CD4-positive, alpha-beta T cell treated with Interleukin-21 for 1 hour (primary cell): ENCODE data around the gene C1QL1.

Experiments used
- DNase-seq: peaks from one replicate; pipeline ENCODE4 v3.0.0-alpha.2; 2020

C1QL1 gene

DNA sequence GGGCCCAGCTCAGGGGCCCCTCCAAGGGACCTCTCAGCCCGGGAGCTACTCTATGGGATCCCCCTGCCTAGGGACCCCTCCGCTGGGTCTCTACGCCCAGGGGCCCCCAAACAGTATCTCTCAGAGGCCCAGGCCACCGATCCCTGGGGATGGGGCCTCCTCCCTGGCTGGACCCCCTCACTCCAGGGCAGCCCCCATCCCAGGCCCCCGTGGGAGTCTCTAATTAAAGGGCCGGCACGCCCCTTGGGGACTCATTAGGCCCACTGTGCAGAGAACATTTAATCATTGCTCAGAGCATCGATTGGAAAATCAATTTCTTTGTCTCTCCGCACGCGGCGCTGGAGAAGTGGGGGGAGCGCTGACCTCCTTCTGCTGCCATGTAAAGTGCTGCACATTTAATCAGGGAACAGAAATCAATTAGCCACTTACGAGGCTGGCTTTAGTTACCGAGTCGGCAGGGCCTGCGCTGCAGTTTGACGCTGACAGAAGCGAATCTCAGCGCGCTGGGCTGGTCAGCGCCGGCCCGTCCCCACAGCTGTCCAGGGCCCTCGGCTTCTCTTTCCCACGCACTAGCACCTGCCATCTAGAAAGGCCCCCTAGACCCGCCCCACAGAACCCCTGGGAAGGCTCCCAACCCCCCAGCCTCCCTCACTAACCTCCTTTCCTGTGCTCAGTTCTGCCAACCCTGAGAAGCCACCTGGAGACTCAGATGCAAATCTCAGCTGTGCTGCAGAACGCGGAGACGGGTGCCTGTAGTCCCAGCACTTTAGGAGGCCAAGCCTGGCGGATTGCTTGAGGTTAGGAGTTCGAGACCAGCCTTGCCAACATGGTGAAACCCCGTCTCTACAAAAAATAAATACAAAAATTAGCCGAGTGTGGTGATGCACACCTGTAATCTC is 20.2 kb upstream of the C1QL1 start:
- no peak for DNase-seq

DNA sequence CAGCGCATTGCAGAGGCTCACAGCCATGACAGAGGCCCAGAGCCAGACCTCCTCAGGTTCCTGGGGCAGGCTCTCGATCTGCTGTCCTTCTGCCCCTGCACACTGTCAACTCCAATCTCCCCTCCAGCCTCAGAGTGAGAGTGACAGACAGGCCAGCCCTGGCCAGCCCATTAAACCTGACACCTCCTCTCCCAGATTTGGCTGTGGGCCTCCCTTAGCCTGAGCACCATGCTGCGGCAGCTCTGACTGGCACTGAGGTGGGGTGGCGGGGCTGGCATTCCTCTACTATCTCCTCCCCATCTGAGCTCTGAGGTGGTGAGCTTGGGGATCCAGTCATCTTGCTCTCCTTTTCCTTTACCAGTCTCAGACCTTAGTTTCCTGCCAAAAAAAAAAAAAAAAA is 15.5 kb upstream of the C1QL1 start:
- DNase-seq: no peak

DNA sequence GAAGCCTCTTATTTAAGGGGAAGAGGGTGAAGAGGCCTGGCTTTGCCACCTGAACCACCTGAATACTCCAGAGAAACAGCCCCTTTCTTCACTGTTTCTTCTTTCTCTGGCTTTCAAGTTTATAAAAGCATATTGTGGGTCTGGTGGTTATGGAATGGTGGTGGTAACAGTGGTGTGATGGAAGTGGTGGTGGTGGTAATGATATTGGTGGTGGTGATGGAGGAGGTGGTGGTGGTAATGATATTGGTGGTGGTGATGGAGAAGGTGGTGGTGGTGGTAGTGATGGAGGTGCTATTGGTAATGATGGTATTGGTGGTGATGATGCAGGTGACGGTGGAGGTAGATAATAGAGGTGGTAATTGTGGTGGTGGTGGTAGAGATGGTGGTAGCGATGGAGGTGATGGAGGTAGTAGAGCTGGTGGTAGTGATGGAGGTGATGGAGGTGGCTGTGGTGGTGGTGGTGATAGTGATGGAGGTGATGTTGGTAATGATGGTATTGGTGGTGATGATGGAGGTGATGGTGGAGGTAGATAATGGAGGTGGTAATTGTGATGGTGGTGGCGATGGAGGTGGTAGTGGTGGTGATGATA is 14.1 kb upstream of the C1QL1 start:
- no peak for DNase-seq

DNA sequence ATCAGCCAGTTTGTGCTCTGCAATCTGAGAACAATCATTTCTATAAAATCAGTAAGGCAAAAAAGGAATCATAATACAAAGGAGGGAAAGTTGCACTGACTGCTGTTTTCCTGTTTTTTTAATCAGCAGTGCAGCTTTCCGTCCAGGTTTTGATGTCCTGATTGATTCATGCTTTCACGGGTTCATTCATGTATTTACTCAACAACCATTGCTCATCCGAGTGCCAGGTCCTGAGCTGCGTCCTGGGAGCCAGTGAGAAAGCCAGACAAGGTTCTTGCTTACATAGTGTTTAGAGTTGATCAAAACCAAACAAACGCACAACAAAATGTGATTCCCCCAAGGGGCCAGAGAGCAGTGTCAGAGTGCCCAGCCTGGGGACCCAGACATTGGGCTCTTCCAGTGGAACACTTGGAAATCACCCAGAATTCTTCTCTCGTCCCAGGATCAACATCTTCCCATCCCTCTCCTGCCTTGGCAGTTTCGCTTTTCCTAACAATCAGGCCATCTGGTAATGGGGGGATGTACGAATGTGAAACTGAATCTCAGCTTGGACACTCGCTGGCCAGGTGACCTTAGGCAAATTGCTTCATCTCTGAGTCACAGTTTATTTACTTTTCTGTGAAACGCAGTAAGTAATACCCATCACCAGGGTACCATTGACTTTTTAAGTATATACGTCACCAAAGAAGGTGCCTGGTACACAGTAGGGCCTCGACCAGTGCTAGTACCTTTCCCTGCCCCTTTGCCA is 13.3 kb upstream of the C1QL1 start:
- DNase-seq: no peak

DNA sequence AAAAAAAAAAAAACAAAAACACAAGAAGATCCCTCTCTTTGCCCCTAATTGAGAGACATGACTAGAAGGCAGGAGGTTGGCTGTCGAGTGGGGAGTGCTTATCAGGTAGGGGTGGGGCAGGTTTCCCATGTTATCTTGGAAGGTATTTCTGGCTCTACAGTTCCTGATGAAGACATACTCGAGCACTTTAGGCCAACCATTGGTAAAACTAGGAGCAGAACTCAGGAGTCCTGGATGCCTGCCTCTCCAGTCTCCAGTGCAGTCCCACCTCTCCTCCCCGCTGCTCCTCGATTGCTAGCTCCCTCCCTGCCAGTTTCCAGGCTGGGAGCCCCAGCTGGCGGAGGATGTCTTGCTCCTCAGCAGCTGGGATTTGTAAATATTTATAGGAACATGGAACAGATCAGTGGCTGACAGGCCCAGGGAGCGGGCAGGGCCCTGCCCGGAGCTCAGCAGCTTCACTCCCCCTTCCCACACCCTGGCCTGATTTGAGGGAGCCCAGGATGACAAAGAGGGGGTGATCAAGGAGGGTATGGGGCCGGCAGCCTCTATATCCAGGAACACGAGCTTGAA is 11.4 kb upstream of the C1QL1 start:
- no peak for DNase-seq

DNA sequence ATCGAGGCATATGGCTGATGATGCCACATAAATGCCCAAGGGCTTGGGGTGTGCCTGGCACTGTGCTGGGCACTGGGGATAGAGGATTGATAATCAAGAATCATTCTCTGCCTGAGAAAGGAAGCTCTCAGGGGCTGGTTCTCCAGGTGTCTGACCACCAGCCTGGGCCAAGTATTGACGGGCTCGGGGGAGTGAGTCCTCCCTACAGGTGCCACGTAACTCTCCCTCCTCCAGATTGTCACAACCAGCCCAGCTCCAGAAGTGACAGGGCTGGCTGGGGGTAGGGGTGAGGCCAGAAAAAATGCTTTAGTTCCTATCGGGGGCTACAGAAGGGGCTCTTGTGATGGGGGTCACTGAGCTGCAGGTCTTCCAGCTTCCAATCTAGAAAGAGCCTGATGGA is 10.7 kb upstream of the C1QL1 start:
- no peak for DNase-seq

DNA sequence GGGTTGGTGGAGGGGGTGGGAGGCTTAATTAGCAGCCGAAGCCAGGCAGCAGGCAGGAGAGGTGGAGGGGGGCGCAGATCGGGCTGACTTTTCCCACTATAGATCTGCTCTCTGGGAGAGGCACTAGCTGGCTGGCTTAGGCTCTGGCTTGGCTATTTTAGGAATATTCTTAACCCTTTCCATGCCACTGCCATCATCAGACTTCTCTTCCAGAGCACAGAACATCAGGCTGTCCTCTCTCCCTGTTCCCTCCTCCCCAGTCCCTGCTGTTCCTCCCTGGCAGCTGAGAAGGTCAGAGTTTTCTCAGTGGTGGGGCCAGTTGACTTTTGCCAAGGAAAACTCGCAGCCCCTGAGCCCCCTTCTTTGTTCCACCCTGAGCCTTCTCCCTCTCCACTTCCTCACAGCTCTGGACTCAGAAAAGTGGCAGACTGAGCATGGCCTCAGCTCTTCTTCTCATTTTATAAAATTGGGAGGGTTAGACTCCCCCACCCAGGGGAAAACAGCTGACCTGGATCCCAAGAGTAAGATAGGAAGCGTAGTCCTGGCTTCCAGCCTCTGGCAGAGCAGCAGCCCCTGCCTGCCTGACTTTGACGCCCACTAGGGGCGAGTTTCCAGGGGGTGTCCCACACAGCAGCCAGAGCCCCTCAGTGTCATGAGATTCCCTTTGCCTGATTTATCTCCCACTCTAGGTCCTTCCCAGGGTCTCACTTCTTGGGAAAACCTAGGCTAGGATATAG is 9.9 kb upstream of the C1QL1 start:
- no peak for DNase-seq

DNA sequence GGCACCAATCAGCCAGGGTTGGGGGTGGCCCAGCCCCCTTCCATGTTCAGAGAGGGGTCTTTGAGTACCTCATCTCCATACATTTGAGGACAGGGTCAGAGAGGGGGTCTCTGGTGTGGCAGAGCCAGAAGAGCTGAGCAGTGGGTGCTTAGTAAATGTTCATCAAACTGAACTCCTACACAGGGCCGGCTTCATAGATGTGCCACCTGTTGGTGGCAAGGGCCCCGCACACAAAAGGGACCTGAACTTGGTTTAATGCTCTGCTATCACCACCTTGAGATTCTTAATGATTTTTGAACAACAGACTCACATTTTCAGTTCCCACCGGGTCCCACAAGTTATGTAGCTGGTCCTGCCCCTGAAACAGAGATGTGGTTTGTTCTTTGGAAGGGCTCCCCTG is 9.0 kb upstream of the C1QL1 start:
- DNase-seq: no peak

DNA sequence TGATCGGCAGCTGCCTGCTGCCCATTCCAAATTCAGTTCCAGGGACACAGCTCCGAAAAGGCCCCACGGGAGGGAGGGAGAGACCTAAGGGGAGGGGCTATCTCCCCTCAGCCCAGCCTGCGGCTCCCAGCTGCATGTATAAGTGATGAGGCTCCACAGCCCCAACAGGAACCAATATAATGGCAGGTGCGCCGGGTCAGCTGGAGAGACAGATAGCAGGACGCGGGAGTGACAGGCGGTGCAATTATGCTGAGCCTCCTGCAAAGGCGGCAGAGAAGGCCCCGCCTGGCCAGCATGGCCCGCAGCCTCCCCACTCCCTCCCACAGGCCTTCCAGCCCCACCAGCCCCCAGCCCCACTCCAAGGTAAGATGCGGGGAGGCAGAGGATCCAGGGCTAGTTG is 8.1 kb upstream of the C1QL1 start:
- no peak for DNase-seq

DNA sequence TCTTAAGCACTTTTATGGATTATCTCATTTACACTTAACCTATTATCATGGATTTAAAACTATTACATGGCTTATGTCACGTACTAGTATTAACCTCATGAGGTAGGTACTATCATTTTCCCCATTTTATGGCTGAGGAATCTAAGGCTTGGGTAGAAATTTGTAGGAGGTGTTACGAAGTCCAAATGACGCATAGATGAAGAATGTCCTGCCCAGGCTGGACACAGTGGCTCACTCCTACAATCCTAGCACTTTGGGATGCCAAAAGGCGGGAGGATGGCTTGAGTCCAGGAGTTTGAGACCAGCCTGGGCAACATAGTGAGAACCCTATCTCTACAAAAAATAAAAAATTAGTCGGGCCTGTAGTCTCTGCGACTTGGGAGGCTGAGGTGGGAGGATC is 4.8 kb upstream of the C1QL1 start:
- no peak for DNase-seq

DNA sequence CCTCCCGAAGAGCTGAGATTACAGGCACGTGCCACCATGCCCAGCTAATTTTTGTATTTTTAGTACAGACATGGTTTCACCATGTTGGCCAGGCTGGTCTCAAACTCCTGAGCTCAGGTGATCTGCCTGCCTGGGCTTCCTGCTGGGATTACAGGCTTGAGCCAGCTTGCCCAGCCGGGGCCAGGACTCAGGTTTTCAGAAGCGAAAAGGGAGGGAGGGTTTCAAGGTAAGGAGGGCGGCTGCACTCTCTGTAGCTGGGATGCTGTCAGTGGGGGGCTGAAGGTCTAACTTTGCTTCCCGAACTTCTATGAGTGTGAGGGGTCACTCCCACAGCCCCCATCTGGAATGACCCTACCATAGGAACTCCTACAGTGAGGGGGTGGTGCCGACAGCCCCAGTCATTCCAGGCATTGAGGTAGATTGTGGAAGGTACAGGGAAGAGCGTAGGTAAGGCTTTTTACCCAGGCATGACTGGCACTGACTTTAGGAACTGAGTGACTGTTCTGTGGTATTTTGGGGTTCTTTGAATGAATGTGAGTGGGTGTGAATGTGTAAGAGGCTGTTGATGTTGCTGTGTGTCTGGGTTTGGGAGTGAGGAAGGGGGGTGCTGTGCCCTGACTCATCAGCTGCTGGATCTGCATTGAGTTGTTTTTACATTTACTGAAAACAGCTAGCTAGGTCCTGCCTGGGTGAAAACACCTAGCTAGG is 3.8 kb upstream of the C1QL1 start:
- no peak for DNase-seq

DNA sequence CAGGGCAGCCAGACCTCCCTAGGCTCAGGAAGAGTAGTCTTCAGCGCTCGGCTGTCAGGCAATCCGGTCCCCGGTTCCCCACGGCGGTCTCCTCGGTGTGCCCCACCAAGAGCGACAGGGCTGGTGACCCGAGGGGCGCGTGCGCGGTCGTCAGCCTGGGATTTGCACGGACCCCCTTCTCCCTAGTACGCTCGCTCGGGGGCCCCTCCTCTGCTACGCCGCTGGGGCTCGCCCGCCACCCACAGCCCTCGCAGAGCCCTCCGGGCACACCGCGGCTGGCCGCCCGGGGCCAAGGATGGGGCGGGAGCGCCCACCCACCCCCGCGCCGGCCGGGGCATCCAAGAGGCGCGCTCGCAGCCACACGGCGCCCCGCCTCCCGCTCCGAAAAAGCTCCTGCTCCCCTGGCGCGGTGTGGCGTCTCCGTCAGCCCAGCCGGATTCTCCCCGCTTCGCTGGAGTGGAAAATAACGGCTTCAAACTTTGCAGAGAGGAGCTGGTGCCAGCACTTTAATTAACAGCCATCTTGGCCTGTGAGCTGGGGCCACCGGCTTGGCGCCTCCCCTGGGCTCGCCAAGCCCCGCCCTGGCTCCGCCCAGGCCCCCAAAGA is 2.1 kb upstream of the C1QL1 start:
- no peak for DNase-seq

DNA sequence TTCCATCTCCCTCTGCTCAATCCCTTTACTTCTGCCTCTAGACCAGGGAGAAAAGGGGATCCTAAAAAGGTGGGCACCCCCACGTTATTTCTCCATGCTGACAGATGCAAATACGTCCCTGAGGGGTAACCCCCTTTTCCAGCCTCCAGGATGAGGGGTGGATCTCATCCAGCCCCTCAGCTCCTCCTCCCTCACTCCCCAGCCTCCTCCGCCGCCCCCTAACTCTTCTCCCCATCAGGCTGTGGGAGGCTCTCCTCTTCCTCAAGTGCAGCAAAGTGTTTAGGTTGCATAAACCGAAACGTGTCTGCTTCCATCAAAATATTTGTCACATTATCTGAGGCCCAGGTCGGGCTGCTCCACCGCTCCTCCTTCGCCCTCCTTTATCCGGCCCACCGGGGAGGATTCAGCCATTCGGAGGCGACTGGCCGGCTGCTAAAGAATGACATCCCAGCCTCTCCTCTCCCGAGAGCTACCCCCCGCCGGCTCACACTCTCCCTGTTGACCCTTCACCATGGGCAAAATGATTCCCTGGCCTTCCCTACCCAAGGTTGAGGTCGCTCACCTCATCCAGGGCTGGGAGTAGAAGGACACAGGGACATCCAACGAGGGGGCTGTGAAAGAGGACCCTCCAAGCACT is 1.2 kb upstream of the C1QL1 start:
- DNase-seq: no peak

DNA sequence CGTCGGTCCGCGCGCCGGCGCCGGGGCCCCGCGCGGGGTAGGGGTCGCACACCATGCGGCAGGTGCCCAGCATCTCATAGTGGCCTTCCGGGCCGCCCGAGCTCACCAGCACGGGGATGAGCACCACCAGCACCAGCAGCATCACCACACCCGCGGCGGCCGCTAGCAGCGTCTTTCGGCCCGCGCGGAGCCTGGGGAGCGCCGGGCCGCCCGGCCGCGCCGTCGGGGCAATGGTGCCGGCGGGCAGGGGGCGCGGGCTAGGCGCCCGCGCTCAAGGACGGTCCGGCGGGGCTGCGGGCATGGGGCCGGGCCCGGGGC is 237 bp downstream of the C1QL1 start:
- DNase-seq: no peak

DNA sequence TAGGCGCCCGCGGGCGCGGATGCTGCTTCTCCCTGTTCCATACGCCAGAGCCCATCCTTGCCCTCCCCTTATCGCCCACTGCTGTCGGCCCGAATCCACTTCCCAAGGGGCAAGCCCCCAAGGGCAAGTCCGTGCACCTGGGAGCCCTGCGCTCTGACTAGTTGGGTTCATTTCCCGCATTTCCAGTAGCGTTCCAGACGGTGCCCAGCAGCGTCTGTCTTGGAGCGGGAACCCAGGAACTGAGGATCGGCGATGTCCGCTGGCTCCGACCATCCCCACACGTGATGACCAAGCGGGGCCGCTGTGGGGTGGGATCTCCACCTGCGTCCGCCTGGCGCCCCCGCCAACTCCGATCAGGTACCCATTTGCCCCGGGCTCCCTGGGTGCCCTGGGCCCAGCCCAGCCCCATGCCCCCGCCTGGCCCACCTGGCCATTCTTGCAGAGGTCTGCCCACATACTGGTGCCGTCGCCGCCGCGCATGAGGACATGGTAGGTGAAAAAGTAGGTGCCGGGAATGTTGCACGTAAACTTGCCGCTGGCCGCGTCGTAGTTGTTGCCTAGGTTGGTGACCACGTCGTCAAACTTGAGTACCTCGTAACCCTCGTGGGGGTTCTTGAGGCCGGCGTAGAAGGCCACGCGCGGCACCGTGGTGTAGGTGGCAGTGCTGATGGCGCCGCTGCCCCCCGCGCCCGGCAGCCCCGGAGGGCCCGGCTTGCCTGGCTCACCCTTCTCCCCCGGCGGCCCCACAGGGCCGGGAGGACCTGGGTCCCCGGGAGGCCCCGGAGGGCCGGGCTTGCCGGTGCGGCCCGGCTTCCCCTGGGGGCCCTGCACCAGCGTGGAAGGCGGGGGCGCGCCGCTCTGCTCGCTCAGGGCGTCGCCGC is 837 bp downstream of the C1QL1 start:
- no peak for DNase-seq

DNA sequence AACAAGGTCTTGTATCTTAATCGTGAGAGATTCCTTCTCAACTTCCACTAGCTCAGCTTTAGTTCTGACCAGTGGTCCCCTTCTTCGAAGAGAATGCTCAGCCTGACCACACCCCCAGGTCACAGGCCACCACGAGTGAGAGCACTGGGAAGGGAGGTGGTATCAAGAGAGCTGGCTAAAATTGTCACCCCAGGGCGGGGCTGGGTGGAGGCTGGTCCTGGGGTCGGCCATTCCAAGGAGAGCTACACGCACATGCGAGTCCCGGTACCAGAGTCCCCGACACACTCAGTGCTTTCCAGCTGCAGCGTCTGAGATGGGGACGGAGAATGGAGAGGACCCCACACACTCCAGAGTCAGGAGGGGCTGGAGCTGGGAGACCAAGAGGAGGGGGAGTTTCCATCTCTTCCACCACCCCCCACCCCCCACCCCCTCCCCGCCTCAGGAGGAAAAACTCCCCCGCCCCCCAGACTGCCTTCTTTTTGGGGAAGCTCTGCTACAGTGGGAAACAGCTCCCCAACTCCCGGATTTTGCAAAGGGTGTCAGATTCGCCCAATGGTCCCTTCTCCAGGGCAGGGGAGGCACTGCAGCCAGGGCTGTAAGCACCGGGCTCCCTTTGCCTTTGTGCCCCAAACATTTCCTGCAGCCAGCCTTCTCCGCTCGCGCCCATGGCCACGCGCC is 1.6 kb downstream of the C1QL1 start:
- DNase-seq: no peak

DNA sequence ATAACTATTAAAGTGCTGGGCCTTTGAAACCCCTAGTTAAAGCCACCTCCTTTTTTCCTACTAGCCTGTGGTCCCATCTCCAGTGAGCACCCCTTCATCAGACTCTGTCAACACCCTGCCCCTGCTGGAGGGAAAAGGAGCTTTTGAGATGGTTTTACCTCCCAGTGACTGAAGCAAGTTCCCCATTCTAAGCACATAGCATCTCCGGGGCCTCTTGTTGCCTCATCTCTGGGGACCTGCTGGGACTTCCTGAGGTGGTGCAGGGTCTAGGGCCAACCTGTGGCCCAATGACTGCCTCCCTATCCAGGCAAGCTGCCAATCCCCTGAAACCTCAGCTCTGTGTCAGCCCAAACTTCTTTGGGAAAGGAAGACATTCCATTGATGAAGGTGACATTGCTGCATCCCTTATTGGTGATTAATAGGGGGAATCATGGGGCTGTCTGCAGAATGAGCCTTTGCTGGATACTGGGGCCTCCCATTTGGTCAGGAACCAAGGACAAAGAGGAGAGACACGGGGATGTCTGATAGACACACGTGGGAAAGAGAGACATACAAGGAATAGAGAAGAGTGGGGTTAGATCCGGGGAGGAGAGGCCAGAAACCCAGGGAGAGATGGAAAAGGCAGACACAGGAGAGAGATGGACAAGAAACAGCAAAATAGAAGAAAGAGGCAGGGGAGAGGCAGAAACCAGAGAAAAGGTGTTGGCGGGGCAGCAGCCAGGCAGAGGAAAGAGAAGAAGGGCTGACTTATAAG is 2.4 kb downstream of the C1QL1 start:
- no peak for DNase-seq

DNA sequence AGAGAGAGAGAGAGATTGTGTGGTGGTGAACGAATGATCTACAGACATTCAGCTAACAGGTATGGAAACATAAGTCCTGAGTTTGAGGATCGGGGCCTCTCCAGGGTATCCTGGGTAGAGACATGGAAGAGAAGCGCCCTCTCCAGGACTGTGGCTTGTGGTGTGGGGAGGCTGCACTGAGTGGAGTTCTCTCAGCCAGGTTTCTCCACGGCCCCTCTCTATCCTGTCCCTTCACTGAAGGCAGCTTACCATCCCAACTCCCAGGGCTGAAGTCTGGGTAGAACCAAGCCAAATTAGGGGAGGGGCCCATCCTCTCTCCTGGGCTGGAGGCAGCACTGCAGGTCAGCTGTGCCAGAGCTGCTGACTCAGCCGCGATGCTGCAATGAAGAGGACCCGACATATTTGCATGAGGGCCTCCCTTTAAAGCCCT is 6.2 kb downstream of the C1QL1 start:
- no peak for DNase-seq

DNA sequence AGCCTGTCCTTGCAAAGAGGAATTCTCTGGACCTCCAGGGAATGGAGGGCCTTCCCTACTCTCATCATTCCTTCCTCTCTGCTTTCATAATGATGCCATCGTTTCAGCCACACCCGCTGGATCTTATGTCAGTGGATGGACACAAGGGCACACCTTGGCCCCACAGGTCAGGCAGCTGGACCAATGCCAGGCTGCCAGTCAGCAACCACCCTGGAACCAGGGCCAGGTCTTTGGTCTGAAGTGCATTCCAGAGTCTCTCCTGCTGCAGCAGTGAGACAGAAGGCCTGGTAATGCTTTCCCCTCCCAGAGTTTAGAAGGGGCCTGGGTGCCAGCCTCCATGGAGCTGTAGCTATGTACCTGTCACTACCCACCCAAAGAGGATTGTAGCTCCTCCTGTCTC is 7.4 kb downstream of the C1QL1 start:
- no peak for DNase-seq
